HG03060 (cell line): ENCODE results near the gene PDCL2.
"Not testable (repeated sequence)": the region's sequence is repeated elsewhere in the genome, so short reads cannot be mapped to it uniquely, and the experiment has no call there.

ENCODE experiments used
- ATAC-seq: cut with Tn5 transposase; IDR thresholded peaks from one replicate; pipeline ENCODE4 v1.9.1; 2021; ENCODE audit warnings: low read depth, moderate number of reproducible peaks; ENCODE audit not compliant: unreplicated experiment

PDCL2 gene, protein sequence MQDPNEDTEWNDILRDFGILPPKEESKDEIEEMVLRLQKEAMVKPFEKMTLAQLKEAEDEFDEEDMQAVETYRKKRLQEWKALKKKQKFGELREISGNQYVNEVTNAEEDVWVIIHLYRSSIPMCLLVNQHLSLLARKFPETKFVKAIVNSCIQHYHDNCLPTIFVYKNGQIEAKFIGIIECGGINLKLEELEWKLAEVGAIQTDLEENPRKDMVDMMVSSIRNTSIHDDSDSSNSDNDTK

DNA sequence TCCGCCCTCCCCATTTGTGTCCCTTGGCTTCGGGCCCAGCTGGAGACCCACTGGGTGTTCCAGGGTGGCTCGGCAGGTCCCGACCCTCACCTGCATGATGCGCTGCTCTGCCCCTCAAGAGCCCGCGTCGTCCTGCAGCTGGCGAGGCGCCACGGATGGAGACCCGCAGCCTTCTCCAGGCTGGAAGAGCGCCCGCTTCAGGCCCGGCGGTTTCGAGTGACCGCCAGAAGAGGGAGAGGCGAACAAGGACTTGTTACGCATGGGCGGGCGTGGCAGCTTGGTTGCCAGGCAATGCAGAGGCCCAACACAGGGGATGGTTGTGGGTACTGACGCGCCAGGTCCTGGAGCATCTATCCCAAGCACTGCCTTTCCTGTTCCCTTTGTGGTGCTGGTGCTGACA lies at the start of gene PDCL2:
Gene PDCL2 (minus strand): TSS at position 232 of the 400 bp plus-strand sequence. CDS start 136 bp downstream, at position 96.
- ATAC-seq, result no peak

DNA sequence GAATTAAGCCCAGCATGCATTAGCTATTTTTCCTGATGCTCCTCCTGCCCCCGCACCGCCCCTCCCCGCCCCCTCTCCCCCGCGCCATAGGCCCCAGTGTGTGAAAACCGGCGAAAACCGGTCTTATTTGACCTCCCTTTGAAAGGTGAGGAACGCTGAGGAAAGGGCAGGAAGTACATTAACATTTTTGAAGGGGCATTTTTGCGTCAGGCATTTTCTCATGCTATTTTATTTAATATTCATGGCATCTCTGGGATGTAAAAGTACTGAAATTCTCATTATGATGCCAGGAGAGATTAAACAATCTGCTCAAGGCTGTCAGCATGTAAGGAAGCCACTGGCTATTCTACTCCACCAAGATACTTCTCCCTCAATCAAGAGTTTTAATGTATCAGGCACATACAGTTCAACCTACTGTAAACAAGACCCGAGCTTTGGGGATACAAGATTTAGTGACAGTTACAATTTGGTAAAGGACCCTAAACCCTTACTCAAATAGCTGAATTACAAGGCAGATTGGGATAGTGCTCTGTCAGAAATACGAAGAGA lies 45.3 kb upstream of the PDCL2 start:
- no peak for ATAC-seq

DNA sequence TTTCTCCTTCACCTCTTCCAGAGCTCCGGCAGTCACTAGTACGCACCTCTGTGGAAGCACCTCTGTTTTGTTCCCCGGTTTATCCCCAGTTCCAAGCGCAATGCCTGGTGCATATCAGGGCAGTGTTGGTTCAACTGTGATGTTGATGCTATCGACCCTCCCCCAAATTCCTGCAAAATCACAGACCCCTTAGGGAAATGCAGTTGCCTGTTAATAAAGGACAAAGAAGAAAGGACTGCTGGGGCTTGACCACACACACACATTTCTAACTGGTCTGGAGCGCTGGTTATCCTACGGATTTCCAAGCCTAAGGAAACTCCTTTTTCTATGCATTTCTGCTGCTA lies 44.6 kb upstream of the PDCL2 start:
- no peak for ATAC-seq

DNA sequence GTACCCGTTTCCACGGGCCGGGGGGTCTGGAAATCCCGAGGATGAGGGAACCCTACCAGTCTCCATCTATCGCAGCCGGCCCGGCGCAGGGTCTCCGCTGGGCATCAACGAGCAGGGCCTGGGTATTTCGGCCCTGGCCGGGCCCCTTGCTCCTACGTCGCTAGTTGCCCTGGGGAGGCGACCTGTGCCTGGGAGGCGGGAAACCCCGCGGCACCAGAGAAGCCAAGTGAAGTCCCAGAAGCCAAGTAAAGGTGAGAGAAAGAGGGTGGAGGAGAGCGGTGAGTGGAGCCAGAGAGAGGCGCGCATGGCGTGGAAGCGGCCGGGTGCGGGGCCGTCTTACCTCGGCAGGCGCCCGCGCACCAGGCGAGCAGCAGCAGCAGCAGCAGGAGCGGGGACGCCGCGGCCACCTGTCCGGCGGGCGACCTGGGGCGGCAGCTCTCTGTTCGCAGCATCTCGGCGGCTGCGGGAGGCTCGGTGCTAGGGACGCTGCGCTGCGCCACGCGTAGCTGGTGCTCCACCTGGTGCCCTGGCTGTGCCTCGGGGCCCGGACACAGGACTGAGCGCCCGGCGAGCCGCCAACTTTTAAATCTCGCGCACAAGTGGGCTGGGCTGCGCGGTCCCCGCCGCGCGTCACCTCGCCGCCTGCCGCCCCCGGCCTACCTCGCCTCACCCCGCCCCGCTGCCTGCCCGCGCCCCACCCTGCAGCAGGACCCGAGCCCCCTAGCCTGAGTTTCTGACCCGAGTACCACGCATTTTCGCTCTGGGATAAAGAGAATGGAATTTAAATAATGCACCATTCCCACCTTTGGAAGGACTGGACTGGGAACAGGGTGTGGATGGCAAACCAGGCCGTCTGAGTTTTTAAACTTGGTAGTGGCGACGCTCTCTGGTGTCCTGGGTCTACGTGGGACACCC lies 44.0 kb upstream of the PDCL2 start, which contains the start of gene NMU:
Gene NMU (minus strand): TSS at position 558 of the 915 bp plus-strand sequence. CDS start 106 bp downstream, at position 452.
- ATAC-seq, result no peak

DNA sequence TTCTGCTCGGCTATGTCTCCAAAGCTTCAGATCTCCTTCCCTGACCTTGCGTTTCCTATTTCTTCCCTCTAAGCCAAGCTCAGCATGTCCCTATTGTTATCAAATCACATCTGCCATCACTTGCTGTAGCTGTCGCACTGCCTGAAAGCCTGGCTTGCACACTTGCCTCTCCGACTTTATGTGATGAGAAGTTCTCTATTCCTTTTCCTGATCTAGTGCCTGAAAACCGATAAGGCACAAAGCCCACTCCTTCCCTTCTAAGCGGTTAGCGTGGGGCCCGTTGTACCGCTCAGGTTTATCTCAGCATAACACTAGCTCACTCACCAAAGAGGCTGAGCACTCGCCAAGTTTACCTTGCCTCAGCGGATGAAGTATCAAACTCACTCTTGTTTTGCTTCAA lies 43.2 kb upstream of the PDCL2 start:
- no peak for ATAC-seq

DNA sequence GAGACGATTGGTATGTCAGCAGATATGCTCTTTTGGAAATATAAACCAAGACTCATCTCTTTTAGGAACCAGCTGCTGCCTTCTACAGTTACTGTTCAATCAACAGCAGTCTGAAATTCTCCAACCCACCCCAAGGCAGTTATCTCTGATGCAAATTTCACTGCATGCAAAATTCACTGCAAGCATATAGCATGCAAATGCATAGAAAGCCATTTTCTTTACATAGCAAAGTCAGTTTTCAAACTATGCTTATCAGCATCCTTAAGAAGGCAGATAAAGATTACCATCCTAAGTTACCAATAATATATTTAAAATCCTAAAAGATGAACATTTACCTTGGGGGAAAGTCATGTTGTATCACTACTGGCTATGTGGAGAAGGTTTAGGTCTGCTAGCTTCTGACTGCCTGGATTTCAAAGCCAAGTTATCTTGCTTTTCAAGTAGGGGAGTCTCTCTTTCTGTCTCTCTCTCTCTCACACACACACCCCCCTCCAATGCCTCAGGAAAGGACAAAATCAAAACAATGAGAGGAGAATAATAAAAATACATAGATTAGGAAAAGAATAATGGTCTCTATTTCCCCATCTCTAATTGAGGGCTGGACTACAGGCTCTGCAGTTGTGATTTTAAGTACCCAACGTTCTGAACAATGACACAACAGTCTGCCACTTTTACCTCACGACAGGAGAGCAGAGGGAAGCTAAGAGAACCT lies 42.5 kb upstream of the PDCL2 start:
- ATAC-seq, result no peak

DNA sequence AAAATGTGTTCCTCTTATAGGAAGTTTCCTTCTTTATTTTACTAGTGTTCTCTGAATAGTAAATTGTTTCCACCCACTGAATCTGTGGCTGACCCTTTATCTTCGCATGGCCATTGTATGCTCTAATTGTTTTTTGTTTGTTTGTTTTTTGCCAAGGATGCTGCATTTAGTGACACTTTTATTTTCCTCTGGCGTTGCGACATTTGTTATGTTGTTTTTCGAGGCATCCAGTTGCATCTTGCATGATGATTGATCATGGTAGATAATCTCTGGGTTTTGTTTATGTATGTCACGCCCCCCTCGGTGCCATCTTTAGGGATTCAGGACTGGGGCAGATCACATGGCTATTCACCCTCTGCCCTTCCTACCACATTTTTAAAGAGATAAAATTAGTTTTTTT lies 41.9 kb upstream of the PDCL2 start:
- no peak for ATAC-seq

DNA sequence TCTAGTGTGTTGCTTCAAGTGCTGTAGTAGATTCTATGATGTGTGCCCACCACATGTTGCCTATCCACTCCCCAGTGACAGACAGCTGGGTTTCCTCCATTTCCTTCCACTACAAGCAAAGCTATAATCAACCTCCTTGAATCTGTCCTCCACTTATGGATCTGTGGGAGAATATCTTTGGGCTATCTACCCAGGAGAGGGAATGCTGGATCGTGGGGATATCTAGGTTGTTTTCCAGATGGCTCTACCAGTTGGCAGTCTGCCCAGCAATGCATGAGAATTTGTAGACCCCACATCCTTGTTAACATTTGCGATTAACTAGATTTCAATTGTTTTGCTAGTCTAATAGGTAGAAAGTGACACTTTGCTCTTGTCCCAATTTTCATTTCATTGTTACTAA lies 33.8 kb upstream of the PDCL2 start:
- no peak for ATAC-seq

DNA sequence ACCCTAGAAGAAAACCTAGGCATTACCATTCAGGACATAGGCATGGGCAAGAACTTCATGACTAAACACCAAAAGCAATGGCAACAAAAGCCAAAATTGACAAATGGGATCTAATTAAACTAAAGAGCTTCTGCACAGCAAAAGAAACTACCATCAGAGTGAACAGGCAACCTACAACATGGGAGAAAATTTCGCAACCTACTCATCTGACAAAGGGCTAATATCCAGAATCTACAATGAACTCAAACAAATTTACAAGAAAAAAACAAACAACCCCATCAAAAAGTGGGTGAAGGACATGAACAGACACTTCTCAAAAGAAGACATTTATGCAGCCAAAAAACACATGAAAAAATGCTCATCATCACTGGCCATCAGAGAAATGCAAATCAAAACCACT lies 32.0 kb upstream of the PDCL2 start:
- ATAC-seq, result not testable (repeated sequence)

DNA sequence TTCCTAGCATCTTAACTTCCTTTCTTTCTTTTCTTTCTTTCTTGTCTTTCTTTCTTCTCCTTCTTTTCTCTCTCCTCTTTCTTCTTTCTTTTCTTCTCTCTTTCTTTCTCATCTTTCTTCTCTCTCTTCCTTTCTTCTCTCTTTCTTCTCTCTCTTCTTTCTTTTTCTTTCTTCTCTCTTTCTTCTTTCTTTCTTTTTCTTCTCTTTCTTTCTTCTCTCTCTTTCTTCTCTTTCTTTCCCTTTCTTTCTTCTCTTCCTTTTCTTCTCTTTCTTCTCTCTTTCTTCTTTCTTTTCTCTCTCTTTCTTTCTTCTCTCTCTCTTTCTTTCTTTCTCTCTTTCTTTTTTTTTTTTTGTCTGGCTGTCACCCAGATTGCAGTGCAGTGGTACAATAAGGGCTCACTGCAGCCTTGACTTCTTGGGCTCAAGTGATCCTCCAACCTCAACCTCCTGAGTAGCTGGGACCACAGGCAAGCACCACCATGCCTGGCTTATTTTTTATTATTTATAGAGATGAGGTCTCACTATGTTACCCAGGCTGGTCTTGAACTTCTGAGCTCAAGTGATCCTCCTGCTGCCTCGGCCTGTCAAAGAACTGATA lies 26.6 kb upstream of the PDCL2 start:
- no peak for ATAC-seq

DNA sequence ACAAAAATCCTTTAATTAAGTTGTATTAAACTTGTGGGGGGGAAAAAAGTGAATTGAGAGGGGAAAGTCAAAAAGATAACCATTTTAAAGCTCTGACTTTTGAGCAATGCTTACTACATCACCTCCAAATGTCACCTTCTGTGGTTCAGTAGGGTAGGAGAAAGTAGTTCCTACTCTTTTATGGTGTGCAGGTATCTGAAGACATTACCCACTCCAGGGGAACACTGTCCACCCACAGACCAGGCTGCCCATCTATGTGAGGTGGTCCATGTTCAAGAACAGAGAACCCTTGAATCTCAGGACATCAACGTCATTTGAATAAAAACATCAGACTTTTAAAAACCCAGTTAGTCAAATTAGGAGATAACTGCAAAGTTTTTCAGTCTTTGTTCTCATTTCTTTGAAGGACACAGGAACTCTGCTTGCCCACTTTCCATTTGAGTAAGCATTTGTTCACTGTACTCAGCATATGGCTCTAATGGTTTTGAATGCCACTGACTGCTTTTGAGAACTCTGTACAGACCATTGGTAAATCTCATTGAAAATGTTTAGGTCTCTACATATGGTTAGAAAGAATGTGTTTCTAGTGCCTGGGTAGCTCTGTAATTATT lies 25.6 kb upstream of the PDCL2 start:
- ATAC-seq, result peak; percentile 88

DNA sequence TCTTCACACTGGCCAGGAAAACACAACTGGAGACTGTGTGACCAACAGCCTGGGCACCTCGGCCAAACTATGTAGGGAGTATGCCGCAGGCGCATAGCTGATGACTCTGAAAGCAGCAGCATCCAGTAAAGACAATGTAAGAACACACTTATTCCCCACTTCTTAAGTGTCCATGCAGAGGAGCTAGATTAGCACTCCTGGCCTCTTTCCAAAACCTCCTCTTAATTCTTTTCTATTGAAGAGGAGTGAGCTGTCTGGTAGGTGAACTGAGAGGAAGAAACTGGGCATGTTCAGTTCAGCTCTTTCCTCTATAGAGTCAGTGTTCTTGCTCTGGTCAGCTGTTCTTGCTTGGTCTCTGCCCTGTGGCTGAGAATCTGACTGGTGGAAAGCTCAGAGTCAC lies 23.0 kb upstream of the PDCL2 start:
- no peak for ATAC-seq

DNA sequence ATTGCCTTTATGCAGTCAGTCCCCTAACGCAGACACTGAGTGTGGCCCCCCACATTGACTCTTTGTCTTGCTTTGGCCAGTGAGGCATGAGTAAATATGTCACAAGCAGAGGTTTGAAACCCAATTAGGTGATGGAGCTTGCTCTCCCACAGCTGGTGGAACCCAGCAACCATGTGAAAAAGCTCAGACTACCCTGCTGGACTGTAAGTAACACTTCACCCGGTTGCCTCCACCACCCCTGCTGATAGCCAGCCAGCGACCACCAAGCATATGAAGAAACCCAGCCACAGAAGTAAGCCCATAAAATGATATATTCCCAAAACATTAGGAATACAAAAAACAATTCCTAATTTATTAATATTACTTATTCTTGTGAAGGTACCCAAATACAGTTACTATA lies 21.6 kb upstream of the PDCL2 start:
- ATAC-seq, result no peak

DNA sequence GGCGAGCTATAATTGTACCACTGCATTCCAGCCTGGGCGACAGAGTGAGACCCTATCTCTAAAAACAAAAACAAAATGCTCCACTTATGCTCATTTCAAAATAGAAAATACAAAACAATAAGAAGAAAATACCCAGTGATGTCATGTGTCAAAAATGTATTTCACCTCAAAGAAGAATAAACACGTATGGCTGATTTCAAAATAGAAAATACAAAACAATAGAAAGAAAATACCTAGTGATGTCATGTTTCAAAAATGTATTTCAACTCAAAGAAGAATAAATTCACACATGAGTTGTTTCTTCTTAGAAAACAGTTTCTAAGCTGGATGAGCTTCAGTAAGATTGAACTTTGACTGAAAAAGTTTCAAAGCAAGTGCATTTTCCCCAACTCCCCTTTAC lies 20.3 kb upstream of the PDCL2 start:
- no peak for ATAC-seq

DNA sequence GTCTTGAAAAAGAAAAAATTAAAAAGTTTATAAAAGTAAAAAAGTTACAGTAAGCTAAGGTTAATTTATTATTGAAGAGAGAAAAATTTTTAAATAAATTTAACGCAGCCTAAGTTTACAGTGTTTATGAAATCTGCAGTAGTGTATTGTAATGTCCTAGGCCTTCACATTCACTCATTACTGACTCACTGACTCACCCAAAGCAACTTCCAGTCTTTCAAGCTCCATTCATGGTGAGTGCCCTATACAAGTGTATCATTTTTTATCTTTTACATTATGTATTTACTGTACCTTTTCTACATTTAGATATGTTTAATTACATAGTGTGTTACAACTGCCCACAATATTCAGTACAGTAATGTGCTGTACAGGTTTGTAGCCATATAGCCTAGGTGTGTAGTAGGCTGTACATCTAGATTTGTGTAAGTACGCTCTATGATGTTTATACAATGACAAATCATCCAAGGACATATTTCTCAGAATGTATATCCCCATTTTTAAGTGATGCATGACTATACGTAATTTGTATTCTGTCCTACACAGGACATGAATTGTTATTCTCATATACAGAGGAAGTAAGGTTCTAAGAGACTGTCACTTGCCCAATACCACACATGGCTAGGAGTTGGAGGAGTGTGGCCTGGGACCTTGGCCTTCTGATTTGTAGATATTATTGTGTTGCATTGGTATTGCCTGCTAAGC lies 19.5 kb upstream of the PDCL2 start:
- ATAC-seq, result no peak

DNA sequence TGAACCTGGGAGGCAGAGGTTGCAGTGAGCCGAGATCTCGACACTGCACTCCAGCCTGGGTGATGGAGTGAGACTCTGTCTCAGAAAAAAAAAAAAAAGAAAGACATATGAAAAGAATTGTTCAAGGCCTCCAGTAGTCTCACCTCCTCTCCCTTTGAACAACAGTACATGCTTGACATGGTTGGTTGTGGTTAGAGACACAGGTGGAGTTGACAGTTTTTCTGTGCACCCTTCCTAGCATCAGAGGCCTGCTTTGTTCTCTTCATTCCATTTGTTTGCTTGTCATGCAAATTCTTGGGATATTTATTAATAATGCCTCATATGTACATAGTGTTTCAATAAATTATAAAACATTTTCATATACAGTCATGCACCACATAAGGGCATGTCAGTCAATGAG lies 18.3 kb upstream of the PDCL2 start:
- ATAC-seq, result no peak

DNA sequence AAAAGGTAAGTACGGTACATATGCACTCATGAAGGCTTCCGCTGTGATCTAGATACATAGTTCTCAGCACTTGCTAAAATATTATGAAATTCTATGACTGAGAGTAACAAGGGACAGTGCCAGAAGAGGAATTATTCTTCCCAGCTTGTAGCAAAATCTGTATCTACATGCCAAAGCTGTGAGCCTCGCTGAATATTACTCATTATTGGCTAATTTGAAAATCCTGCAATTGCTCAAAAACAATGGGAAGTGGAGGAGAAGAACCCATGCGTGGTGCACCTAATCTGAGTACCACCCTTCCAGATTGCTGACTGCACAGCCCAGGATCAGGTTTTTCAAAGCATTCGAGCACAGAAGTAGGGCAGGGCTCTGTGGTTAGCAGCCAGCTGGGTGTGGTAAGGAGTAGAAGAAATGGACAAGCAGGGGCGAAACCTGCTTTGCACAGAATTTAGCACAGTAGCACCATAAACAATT lies 17.4 kb upstream of the PDCL2 start:
- ATAC-seq, result no peak

DNA sequence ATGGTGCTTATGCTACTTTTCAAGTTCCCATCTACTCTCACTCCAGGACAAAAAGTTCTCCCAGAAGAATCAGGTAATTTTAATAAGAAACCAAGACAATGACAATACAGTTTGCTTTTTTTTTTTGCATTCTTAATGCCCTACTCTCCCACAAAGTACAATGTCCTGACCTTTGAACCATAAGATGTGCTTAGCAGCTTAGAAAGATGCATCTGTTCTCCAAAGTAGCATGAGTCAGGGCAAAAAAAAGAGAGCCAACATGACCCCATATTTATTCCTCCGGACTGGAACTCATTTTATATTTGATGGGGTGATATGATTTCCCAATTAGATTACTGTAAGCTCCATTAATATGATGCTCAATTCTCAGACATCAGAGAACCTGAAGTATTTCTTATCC lies 16.5 kb upstream of the PDCL2 start:
- no peak for ATAC-seq

DNA sequence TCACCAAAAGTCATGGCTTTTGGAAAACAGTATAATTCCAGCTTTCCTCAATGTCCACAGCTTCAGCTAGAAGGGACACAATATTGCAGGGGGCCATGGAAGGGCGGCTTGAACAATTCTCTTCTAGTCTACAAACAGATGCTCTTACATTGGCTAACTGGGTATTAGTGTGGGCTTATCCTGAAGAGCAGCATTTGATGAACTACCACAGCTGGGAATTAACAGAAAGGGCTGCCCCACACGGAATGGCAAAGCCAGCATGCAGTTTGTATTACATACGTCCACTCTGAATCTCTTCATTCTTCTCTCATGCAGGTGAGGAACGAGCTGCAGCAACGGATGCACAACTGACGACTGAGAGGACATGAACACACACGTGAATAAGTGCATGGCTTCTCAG lies 13.0 kb upstream of the PDCL2 start:
- no peak for ATAC-seq

DNA sequence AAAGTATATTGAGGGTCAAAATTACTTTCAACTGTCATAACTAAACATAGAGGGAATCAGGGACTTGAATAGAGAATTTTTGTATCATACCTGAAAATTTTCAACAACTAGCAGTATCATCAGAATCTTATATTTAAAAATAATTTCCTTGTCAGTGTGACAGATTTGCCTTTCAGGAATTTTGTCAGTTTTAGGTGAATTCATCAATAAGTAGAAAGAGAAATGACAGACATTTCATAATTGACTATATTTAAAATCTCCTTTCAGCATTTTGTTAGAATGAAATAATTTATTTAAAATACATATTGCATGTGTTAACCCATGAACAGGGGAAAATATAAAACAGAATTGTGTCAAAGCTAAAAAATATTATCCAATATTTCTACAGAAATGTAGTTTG lies 8.6 kb upstream of the PDCL2 start:
- ATAC-seq, result no peak
